ENCODE measurements around the gene ARID5A. TPM values are rescaled to one million over a fixed set of nuclear protein-coding genes. Genes with fewer than 3 reads are reported as not detected.

Gene ARID5A
- total and polyA plus RNA-seq, 2 experiments from 2014 or later, result 15.2 to 19.5 TPM

- H4K20me1 ChIP-seq (ENCODE audit: insufficient read depth), result 0 out of 2 replicates have a peak, but pooled peaks cover 5% of the 10 kb centered on the region
- WGBS, 2 experiments (ENCODE audit: low coverage in 1 of 2, low lambda C conversion rate in 2 of 2, missing lambda C conversion rate in 2 of 2), result 28 to 36% methylated on average over 22 to 24 of the region's 24 CpGs
- DNase-seq, result peak; percentile 66
Observed at GRCh38 chr2:96538487-96539214, 2.1 kb downstream of the ARID5A start.

GRCh38 chr2:96539215-96539920, 2.8 kb downstream of the ARID5A start:
- H3K9me3 ChIP-seq (ENCODE audit: low read depth), result no peaks in the 10 kb centered on the region
- no peaks in the 10 kb centered on the region for H3K36me3 ChIP-seq (ENCODE audit: low read depth)
- no peaks in the 10 kb centered on the region for H3K27me3 ChIP-seq (replicated peaks; ENCODE audit: insufficient read depth)
- peaks cover 31% of the 10 kb centered on the region for H3F3A ChIP-seq (ENCODE audit: insufficient read depth)
- H3K4me1 ChIP-seq (ENCODE audit: insufficient read depth), result peaks cover 41% of the 10 kb centered on the region
- H3K4me3 ChIP-seq, result no peak overlapping the region
- peaks cover 41% of the 10 kb centered on the region for H3K79me2 ChIP-seq (ENCODE audit: insufficient read depth)
- peak overlapping the region; percentile 54 for H3K27ac ChIP-seq
- 87 to 95% methylated on average over 8 to 9 of the region's 9 CpGs for WGBS, 2 experiments (ENCODE audit: low coverage in 1 of 2, low lambda C conversion rate in 2 of 2, missing lambda C conversion rate in 2 of 2)
- TF ChIP-seq EZH2 (IDR thresholded peaks at IDR 0.05; ENCODE audit: insufficient read depth, poor library complexity, severe bottlenecking), result no peak
- TF ChIP-seq EZH2phosphoT487 (IDR thresholded peaks at IDR 0.05; ENCODE audit: insufficient read depth, low read depth), result no peak
- DNase-seq, result no peak
- peak overlapping the region; percentile 24 for H3K4me2 ChIP-seq (ENCODE audit: unreplicated experiment)
- in situ Hi-C loops (cut with MboI), result no loop called here
- H3K9ac ChIP-seq, result no peak overlapping the region
- no peak overlapping the region for H2AFZ ChIP-seq
- H3K9me2 ChIP-seq (ENCODE audit: insufficient read depth), result no peaks in the 10 kb centered on the region
- 0 out of 2 replicates have a peak, but pooled peaks cover 5% of the 10 kb centered on the region for H4K20me1 ChIP-seq (ENCODE audit: insufficient read depth)

More at GRCh38 chr2:96538487-96539214, 2.1 kb downstream of the ARID5A start:
- peaks cover 38% of the 10 kb centered on the region for H3F3A ChIP-seq (ENCODE audit: insufficient read depth)
- H3K4me3 ChIP-seq, result peak overlapping the region; percentile 74
- H3K36me3 ChIP-seq (ENCODE audit: low read depth), result no peaks in the 10 kb centered on the region
- TF ChIP-seq EZH2 (IDR thresholded peaks at IDR 0.05; ENCODE audit: insufficient read depth, poor library complexity, severe bottlenecking), result no peak
- TF ChIP-seq EZH2phosphoT487 (IDR thresholded peaks at IDR 0.05; ENCODE audit: insufficient read depth, low read depth), result no peak
- no peaks in the 10 kb centered on the region for H3K9me2 ChIP-seq (ENCODE audit: insufficient read depth)
- H3K9me3 ChIP-seq (ENCODE audit: low read depth), result no peaks in the 10 kb centered on the region
- peak overlapping the region; percentile 83 for H3K9ac ChIP-seq
- no peaks in the 10 kb centered on the region for H3K27me3 ChIP-seq (replicated peaks; ENCODE audit: insufficient read depth)
- no peak overlapping the region for H2AFZ ChIP-seq
- peaks cover 35% of the 10 kb centered on the region for H3K79me2 ChIP-seq (ENCODE audit: insufficient read depth)
- peak overlapping the region; percentile 71 for H3K4me2 ChIP-seq (ENCODE audit: unreplicated experiment)
- H3K4me1 ChIP-seq (ENCODE audit: insufficient read depth), result peaks cover 48% of the 10 kb centered on the region
- no peak overlapping the region for H3K27ac ChIP-seq
- in situ Hi-C loops (cut with MboI), result no loop called here

- Histone ChIP-seq H3K4me1 (ENCODE audit: insufficient read depth) (peaks cover 40% of the 10 kb centered on the region), H4K20me1 (ENCODE audit: insufficient read depth) (0 out of 2 replicates have a peak, but pooled peaks cover 5% of the 10 kb centered on the region), H3F3A (ENCODE audit: insufficient read depth) (peaks cover 31% of the 10 kb centered on the region), H2AFZ (no peak overlapping the region), H3K79me2 (ENCODE audit: insufficient read depth) (peaks cover 49% of the 10 kb centered on the region), H3K27me3 (replicated peaks; ENCODE audit: insufficient read depth) (no peaks in the 10 kb centered on the region), H3K9me3 (ENCODE audit: low read depth) (no peaks in the 10 kb centered on the region), H3K4me2 (ENCODE audit: unreplicated experiment) (peak overlapping the region; percentile 24), H3K27ac (peak overlapping the region; percentile 54), H3K36me3 (ENCODE audit: low read depth) (no peaks in the 10 kb centered on the region), H3K9me2 (ENCODE audit: insufficient read depth) (no peaks in the 10 kb centered on the region), H3K4me3 (no peak overlapping the region), H3K9ac (no peak overlapping the region)
- no peak for TF ChIP-seq EZH2phosphoT487 (IDR thresholded peaks at IDR 0.05; ENCODE audit: insufficient read depth, low read depth)
- no peak for TF ChIP-seq EZH2 (IDR thresholded peaks at IDR 0.05; ENCODE audit: insufficient read depth, poor library complexity, severe bottlenecking)
- in situ Hi-C loops (cut with MboI), result no loop called here
- WGBS, 2 experiments (ENCODE audit: low coverage in 1 of 2, low lambda C conversion rate in 2 of 2, missing lambda C conversion rate in 2 of 2), result 30 to 31% methylated on average over 5 of the region's 5 CpGs
- DNase-seq, result peak; percentile 95
Observed at GRCh38 chr2:96540136-96540535, 3.6 kb downstream of the ARID5A start.

GRCh38 chr2:96541398-96542152, 5.0 kb downstream of the ARID5A start:
- in situ Hi-C loops (cut with MboI), result no loop called here
- Histone ChIP-seq H3K4me3 (no peak overlapping the region), H3K9ac (no peak overlapping the region), H3K4me2 (ENCODE audit: unreplicated experiment) (peak overlapping the region; percentile 24), H3K4me1 (ENCODE audit: insufficient read depth) (peaks cover 40% of the 10 kb centered on the region), H3K79me2 (ENCODE audit: insufficient read depth) (peaks cover 61% of the 10 kb centered on the region), H3K27ac (peak overlapping the region; percentile 54), H2AFZ (no peak overlapping the region), H4K20me1 (ENCODE audit: insufficient read depth) (0 out of 2 replicates have a peak, but pooled peaks cover 5% of the 10 kb centered on the region), H3K9me2 (ENCODE audit: insufficient read depth) (no peaks in the 10 kb centered on the region), H3K27me3 (replicated peaks; ENCODE audit: insufficient read depth) (no peaks in the 10 kb centered on the region), H3K36me3 (ENCODE audit: low read depth) (no peaks in the 10 kb centered on the region), H3F3A (ENCODE audit: insufficient read depth) (peaks cover 31% of the 10 kb centered on the region), H3K9me3 (ENCODE audit: low read depth) (no peaks in the 10 kb centered on the region)
- DNase-seq, result peak; percentile 86
- no peak for TF ChIP-seq EZH2phosphoT487 (IDR thresholded peaks at IDR 0.05; ENCODE audit: insufficient read depth, low read depth)
- no peak for TF ChIP-seq EZH2 (IDR thresholded peaks at IDR 0.05; ENCODE audit: insufficient read depth, poor library complexity, severe bottlenecking)
- WGBS, 2 experiments (ENCODE audit: low coverage in 1 of 2, low lambda C conversion rate in 2 of 2, missing lambda C conversion rate in 2 of 2), result 70 to 71% methylated on average over 4 of the region's 4 CpGs

Data from GM23248 (cell line).